HepG2 (cell line): Measurements from ENCODE around the gene CPXM2. TPM values are rescaled to one million over a fixed set of nuclear protein-coding genes. Genes with fewer than 3 reads are reported as not detected.

Source experiments
- ATAC-seq: fragments of 200-7000 bp; cut with Tn5 transposase; 3 replicates; pipeline ENCODE4 v1.9.1; 2020; ENCODE audit warnings: mild to moderate bottlenecking, moderate library complexity
- BruUV-seq: library from RNA; stranded (reverse); fragments of 400-500 nt; replicated peaks from 2 replicates; lab custom pipeline; 2021; lab: Mats Ljungman, UMichigan
- CTCF ChIA-PET: fragments of 300-600 bp; formaldehyde crosslinking; extraction: SDS; loops from one replicate; lab custom pipeline; 2021; ENCODE audit warnings: low total read pairs, inconsistent platforms, low intra/inter-chr PET ratio; lab: Yijun Ruan, JAX
- POLR2A ChIA-PET: fragments of 350-600 bp; sonication (Branson Sonifier 250); formaldehyde crosslinking; loops from one replicate; lab custom pipeline; 2020; ENCODE audit warnings: antibody characterized with exemption, inconsistent platforms; lab: Yijun Ruan, JAX
- DNase-seq: peaks from one replicate; pipeline ENCODE4 v3.0.0-alpha.2; 2015; ENCODE audit warnings: low spot score
- FAIRE-seq: peaks from 3 replicates; lab custom pipeline; 2011; peaks lifted over from hg19 to GRCh38; lab: Jason Lieb, UNC
- H2AFZ ChIP-seq: one replicate; pipeline ENCODE4 v1.6.1; 2011; ENCODE audit warnings: low read length, inconsistent platforms
- H3K27ac ChIP-seq: fragments of 300-600 bp; 3 replicates; pipeline ENCODE4 v1.8.0; 2011; ENCODE audit warnings: mixed run types, mild to moderate bottlenecking, mixed read lengths, low read length, inconsistent platforms; ENCODE audit not compliant: insufficient read depth; ENCODE audit errors: extremely low read length
- H3K27me3 ChIP-seq, 2 experiments: fragments of 200-600 bp in 1 of 2; 2 replicates in 1 of 2; 3 replicates in 1 of 2; pipeline versions ENCODE4 v1.6.0 to v1.8.0; 2011; ENCODE audit warnings: low read length in 2 of 2, mild to moderate bottlenecking in 2 of 2, moderate library complexity in 2 of 2, inconsistent platforms in 1 of 2; ENCODE audit not compliant: insufficient read depth in 2 of 2, control insufficient read depth in 1 of 2
- H3K36me3 ChIP-seq, 2 experiments: fragments of 200-600 bp in 1 of 2; replicated peaks in 1 of 2; 2 replicates in 1 of 2; 3 replicates in 1 of 2; pipeline versions ENCODE4 v1.5.1 to v1.8.0; 2011; ENCODE audit warnings: low read length in 2 of 2, inconsistent platforms in 1 of 2; ENCODE audit not compliant: insufficient read depth in 2 of 2, control insufficient read depth in 1 of 2
- H3K4me1 ChIP-seq: 2 replicates; pipeline ENCODE4 v1.5.1; 2012; ENCODE audit warnings: low read length, inconsistent platforms; ENCODE audit not compliant: insufficient read depth
- H3K4me2 ChIP-seq: 2 replicates; pipeline ENCODE4 v1.6.0; 2011; ENCODE audit warnings: low read depth, low read length, inconsistent platforms
- H3K4me3 ChIP-seq, 3 experiments: fragments of 200-600 bp in 1 of 3; sonication (generic), shearing (Covaris generic) in 1 of 3; replicated peaks in 1 of 3; 2 replicates each; pipeline ENCODE4 v1.5.1; 2011 to 2016; ENCODE audit warnings: low read length in 3 of 3, inconsistent platforms in 2 of 3, low read depth in 2 of 3, mild to moderate bottlenecking in 2 of 3, control low read depth in 1 of 3, mixed read lengths in 1 of 3; ENCODE audit not compliant: insufficient read depth in 1 of 3
- H3K79me2 ChIP-seq: one replicate; pipeline ENCODE4 v1.6.1; 2011; ENCODE audit warnings: low read length, inconsistent platforms; ENCODE audit not compliant: insufficient read depth
- H3K9ac ChIP-seq: 2 replicates; pipeline ENCODE4 v1.6.0; 2011; ENCODE audit warnings: mild to moderate bottlenecking, low read depth, low read length, inconsistent platforms; ENCODE audit not compliant: insufficient read depth
- H3K9me3 ChIP-seq: 2 replicates; pipeline ENCODE4 v1.5.1; 2012; ENCODE audit warnings: mild to moderate bottlenecking, low read length
- H4K20me1 ChIP-seq: 2 replicates; pipeline ENCODE4 v1.6.0; 2011; ENCODE audit warnings: inconsistent platforms, mild to moderate bottlenecking, low read length, moderate library complexity; ENCODE audit not compliant: insufficient read depth
- AHDC1 ChIP-seq: sonication (generic); formaldehyde crosslinking; IDR thresholded peaks from 2 replicates; pipeline ENCODE4 v1.5.1; 2020; ENCODE audit warnings: mild to moderate bottlenecking, missing genetic modification reagents, borderline replicate concordance
- ATF3 ChIP-seq: sonication (generic); formaldehyde crosslinking; IDR thresholded peaks from 2 replicates; pipeline ENCODE4 v1.4.0; 2020; ENCODE audit warnings: missing genetic modification reagents
- EP300 ChIP-seq, 3 experiments: sonication (generic) in 1 of 3; formaldehyde crosslinking in 1 of 3; IDR thresholded peaks; 2 replicates each; pipeline versions ENCODE4 v1.5.1 to v1.6.1; 2011 to 2020; ENCODE audit warnings: low read depth in 2 of 3, low read length in 2 of 3, borderline replicate concordance in 1 of 3, improper control_type of control experiment in 1 of 3, mild to moderate bottlenecking in 1 of 3, missing genetic modification reagents in 1 of 3, moderate library complexity in 1 of 3
- HDAC6 ChIP-seq: fragments of 200-600 bp; sonication (generic); IDR thresholded peaks from 2 replicates; pipeline ENCODE4 v1.7.0; 2017; ENCODE audit warnings: mild to moderate bottlenecking, antibody characterized with exemption, low read length, low read depth
- HOXA5 ChIP-seq: sonication (generic); formaldehyde crosslinking; IDR thresholded peaks from 2 replicates; pipeline ENCODE4 v1.4.0; 2020; ENCODE audit warnings: missing genetic modification reagents
- MXI1 ChIP-seq: IDR thresholded peaks from 3 replicates; pipeline ENCODE4 v1.6.1; 2012; ENCODE audit warnings: low read depth, low read length, inconsistent platforms, borderline replicate concordance
- MYC ChIP-seq: sonication (generic); formaldehyde crosslinking; IDR thresholded peaks from 2 replicates; pipeline ENCODE4 v1.9.0; 2021; ENCODE audit warnings: missing genetic modification reagents, borderline replicate concordance
- SOX13 ChIP-seq, 3 experiments: fragments of 450-650 bp in 1 of 3; sonication (generic) in 1 of 3; formaldehyde crosslinking in 1 of 3; IDR thresholded peaks in 2 of 3; conservative IDR thresholded peaks in 1 of 3; 2 replicates each; pipeline versions ENCODE4 v1.5.0 to v1.6.1; 2016 to 2020; ENCODE audit warnings: antibody characterized with exemption in 1 of 3, mild to moderate bottlenecking in 1 of 3, missing compliant biosample characterization in 1 of 3, missing genetic modification reagents in 1 of 3, moderate library complexity in 1 of 3
- SRF ChIP-seq: IDR thresholded peaks from 2 replicates; pipeline ENCODE4 v1.6.1; 2011; ENCODE audit warnings: mild to moderate bottlenecking, low read depth, low read length, moderate library complexity
- USF2 ChIP-seq, 2 experiments: sonication (generic) in 1 of 2; formaldehyde crosslinking in 1 of 2; IDR thresholded peaks; 2 replicates each; pipeline versions ENCODE4 v1.5.1 to v1.6.1; 2011 to 2020; ENCODE audit warnings: borderline replicate concordance in 1 of 2, low read depth in 1 of 2, low read length in 1 of 2, mild to moderate bottlenecking in 1 of 2, missing genetic modification reagents in 1 of 2, moderate library complexity in 1 of 2
- ZFP82 ChIP-seq: sonication (generic); formaldehyde crosslinking; IDR thresholded peaks from 2 replicates; pipeline ENCODE4 v1.5.1; 2020; ENCODE audit warnings: mild to moderate bottlenecking, missing genetic modification reagents, borderline replicate concordance
- ZNF138 ChIP-seq: sonication (generic); formaldehyde crosslinking; IDR thresholded peaks from 2 replicates; pipeline ENCODE4 v1.5.0; 2020; ENCODE audit warnings: mild to moderate bottlenecking, low read depth, missing genetic modification reagents
- ZNF567 ChIP-seq: sonication (generic); formaldehyde crosslinking; IDR thresholded peaks from 2 replicates; pipeline ENCODE4 v1.8.1; 2023; ENCODE audit warnings: mild to moderate bottlenecking, missing genetic modification reagents, borderline replicate concordance
- WGBS: methylation state at CpG from one replicate; pipeline ENCODE4 v1.1.6; 2017; ENCODE audit warnings: low lambda C conversion rate; 5-methylcytosine and 5-hydroxymethylcytosine counted together
- in situ Hi-C: cut with HindIII; loops from 2 replicates; pipeline ENCODE4 v1.10.0; 2017; ENCODE audit warnings: low pct_unique_long_range_greater_than_20kb; ENCODE audit not compliant: extremely low pct_ligation_motif_present
- intact Hi-C: fragments of 100-400 bp; cut with micrococcal nuclease; formaldehyde crosslinking; loops from one replicate; pipeline ENCODE4 v1.10.0; 2022; ENCODE audit not compliant: unreplicated experiment
- polyA plus RNA-seq, 8 experiments: library from polyadenylated mRNA; depleted of rRNA in 3 of 8; stranded (reverse) in 7 of 8; unstranded in 1 of 8; fragments of >200 nt; fragmentation: Illumina TruSeq in 4 of 8; extraction: Trizol in 4 of 8; gene quantifications; 2 replicates each; pipeline versions ENCODE4 v1.2.1 to v1.2.3, GENCODE V29; 2011 to 2016; ENCODE audit warnings: low read depth in 4 of 8, missing spikeins in 1 of 8, mixed read lengths in 1 of 8; ENCODE audit not compliant: insufficient read depth in 1 of 8
- total RNA-seq, 5 experiments: library from RNA; depleted of rRNA; stranded (reverse); fragments of >200 nt; fragmentation: Illumina TruSeq; extraction: Trizol; gene quantifications; 2 replicates each; pipeline ENCODE4 v1.2.3, GENCODE V29; 2016; ENCODE audit warnings: low read depth in 1 of 5
- TF ChIP-seq, protein P1 (sequence below): sonication (generic); formaldehyde crosslinking; IDR thresholded peaks from 2 replicates; pipeline ENCODE4 v1.4.0; 2020; ENCODE audit warnings: missing genetic modification reagents

CPXM2 gene
- total and polyA plus RNA-seq, 2 of the 13 experiments (the other 11 are each of a cell fraction or from before 2014, with no cell fraction given): 0.03 TPM; not detected in 1

DNA sequence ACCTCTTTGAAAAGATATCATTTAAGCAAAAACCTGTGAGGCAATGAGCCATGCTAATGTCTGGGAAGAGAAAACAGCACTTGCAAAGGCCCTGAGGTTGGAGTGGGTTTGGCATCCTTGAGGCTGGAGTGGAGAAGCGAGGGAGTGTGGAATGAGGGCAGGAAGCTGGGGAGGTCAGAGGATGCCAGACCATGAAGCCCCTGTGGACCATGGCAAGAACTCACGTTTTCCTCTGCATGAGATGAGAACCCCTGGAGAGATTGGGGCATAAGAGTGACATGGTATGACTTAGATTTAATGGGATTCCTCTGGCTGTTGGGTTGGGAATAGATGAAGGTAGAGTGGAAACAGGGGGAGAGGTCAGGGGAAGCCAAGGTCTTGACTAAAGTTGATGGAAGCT is 176.1 kb downstream of the CPXM2 start:
- Histone ChIP-seq H3K4me3 (no peak overlapping the region), H3K9me3 (no peaks in the 10 kb centered on the region), H2AFZ (no peak overlapping the region), H3K27me3 (0 out of 5 replicates have a peak, but pooled peaks cover 0 to under 1% of the 10 kb centered on the region in 2 experiments), H4K20me1 (no peaks in the 10 kb centered on the region), H3K9ac (no peak overlapping the region), H3K4me2 (no peak overlapping the region), H3K27ac (no peak overlapping the region), H3K79me2 (no peaks in the 10 kb centered on the region), H3K4me1 (no peaks in the 10 kb centered on the region), H3K36me3 (no peaks in the 10 kb centered on the region)
- CTCF ChIA-PET: no interaction called here
- intact Hi-C loops: no loop called here
- 4% methylated on average over 2 of the region's 2 CpGs for WGBS
- ATAC-seq: no peak
- POLR2A ChIA-PET: no interaction called here
- in situ Hi-C loops: no loop called here
- FAIRE-seq: no peak
- DNase-seq: no peak
- no TSS peak for BruUV-seq
- no peak for TF ChIP-seq ZNF567
- TF ChIP-seq ZFP82: no peak
- TF ChIP-seq USF2 (IDR thresholded peaks at IDR 0.05; ENCODE audit: low read depth, low read length): no peak
- no peak for TF ChIP-seq USF2 (CRISPR knock-in tag; IDR thresholded peaks at IDR 0.05; ENCODE audit: borderline replicate concordance)
- no peak for TF ChIP-seq EP300 (IDR thresholded peaks at IDR 0.05; ENCODE audit: low read depth in 2 of 2, low read length in 2 of 2)
- no peak for TF ChIP-seq EP300 (CRISPR knock-in tag; IDR thresholded peaks at IDR 0.05; ENCODE audit: borderline replicate concordance)
- TF ChIP-seq ZNF138 (CRISPR knock-in tag): no peak
- no peak for TF ChIP-seq HDAC6
- TF ChIP-seq SOX13 (IDR thresholded peaks at IDR 0.05): no peak
- no peak for TF ChIP-seq SOX13 (CRISPR knock-in tag; conservative IDR thresholded peaks at IDR 0.05 in 1 of 2, IDR thresholded peaks at IDR 0.05 in 1 of 2)
- no peak for TF ChIP-seq HOXA5 (CRISPR knock-in tag)
- no peak for TF ChIP-seq AHDC1 (CRISPR knock-in tag)
- no peak for TF ChIP-seq SRF
- TF ChIP-seq ATF3 (CRISPR knock-in tag): no peak
- no peak for TF ChIP-seq MYC
- TF ChIP-seq MXI1: no peak
- TF ChIP-seq, protein P1, sequence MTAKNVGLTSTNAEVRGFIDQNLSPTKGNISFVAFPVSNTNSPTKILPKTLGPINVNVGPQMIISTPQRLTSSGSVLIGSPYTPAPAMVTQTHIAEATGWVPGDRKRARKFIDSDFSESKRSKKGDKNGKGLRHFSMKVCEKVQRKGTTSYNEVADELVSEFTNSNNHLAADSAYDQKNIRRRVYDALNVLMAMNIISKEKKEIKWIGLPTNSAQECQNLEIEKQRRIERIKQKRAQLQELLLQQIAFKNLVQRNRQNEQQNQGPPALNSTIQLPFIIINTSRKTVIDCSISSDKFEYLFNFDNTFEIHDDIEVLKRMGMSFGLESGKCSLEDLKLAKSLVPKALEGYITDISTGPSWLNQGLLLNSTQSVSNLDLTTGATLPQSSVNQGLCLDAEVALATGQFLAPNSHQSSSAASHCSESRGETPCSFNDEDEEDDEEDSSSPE (CRISPR knock-in tag): no peak
